Pulmonary artery endothelial cell (primary cell): ENCODE results near the gene NINJ1. TPM values are rescaled to one million over a fixed set of nuclear protein-coding genes. Genes with fewer than 3 reads are reported as not detected.
A peak's percentile ranks its signal among the peaks of the same experiment; 100 is the strongest.
"Not testable (repeated sequence)": the region's sequence is repeated elsewhere in the genome, so short reads cannot be mapped to it uniquely, and the experiment has no call there.

ENCODE experiments used
- DNase-seq: peaks from one replicate; pipeline ENCODE4 v3.0.0-alpha.2; 2011; ENCODE audit warnings: low read depth, low spot score
- total RNA-seq: library from RNA; depleted of rRNA; stranded (reverse); fragments of >200 nt; gene quantifications from 2 replicates; pipeline ENCODE4 v1.2.3, GENCODE V29; 2014

The NINJ1 gene
- total RNA-seq, 1 donor from 2014 or later, result 47.2 TPM

GRCh38 chr9:93101086-93101485 lies 33.0 kb downstream of the NINJ1 start:
- not testable (repeated sequence) for DNase-seq

DNA sequence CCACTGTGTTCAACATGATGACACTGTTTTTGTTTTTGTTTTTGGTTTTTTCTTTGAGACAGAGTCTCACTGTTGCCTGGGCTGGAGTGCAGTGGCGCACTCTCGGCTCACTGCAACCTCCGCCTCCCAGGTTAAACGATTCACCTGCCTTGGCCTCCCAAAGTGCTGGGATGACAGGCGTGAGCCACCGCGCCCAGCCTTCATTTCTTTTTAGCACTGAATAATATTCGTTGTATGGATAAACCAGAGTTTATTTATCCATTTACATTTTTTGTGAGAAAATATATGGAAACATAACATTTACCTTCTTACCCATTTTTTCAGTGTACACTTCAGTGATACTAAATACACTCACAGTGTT lies 33.8 kb downstream of the NINJ1 start:
- no peak for DNase-seq

DNA sequence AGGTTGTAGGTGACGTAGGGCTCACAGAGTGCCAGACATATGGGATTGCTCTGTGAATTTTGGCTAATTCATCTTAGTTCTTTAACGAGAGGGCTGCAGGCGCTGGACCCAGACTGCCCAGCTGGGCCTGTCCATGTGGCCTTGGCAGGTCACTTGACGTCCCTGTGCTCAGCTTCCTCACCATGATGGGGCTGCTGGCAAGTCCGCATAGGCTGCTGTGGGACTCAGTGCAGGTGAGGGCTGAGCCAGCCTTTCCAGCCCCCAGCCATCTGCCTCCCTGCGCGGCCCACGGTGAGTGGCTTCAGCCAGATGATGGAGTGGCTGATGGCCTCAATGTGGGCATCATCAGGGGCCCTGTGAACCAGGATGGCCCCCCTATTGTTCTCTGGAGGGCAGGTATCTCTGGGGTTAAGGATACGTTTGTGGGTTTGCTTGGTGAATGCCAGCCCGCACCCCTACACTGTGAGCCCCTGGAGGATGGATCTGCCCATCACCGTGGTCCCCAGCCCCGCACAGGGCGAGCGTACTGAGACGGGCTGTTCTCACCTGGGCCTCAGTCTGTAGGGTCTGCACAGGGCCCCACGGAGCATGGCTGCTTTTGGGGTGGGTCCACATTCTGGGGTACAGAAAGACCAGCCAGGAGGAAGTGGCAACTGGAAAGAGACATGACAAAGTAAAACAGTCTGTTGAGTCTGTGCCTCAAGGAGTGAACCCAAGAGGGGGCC lies 34.3 kb downstream of the NINJ1 start:
- no peak for DNase-seq

- DNase-seq, result peak; percentile 94
These were observed 35.7 kb downstream of the NINJ1 start for GRCh38 chr9:93098236-93098946.

GRCh38 chr9:93097511-93098201 lies 36.4 kb downstream of the NINJ1 start:
- DNase-seq, result no peak

DNA sequence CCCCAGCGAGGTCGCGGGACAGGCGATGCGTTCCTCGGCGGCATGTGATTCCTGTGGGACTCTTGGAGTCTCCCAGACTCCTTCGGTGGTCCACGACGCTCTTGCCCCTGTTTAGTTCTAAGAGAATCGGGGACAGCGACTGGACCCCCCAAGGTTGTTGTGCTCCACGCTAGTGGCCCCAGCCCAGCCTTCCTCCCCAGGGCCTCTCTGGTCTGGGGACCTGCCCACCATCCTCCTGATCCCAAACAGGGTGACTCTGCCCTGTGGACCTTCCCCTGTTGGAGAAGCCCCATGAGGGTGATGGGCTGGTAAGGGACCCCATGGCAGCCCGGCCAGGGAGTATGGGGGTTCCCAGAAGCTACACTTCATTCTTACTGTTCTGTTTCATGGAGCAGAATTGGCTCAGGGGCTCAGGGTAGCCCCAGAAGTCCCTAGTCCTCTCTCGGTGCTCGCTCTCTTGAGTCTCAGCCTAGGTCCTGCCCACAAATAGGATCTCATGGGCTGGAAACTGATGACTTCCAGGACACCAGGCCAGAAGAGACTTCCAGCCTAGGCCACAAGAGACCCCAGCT lies 37.2 kb downstream of the NINJ1 start:
- no peak for DNase-seq

DNA sequence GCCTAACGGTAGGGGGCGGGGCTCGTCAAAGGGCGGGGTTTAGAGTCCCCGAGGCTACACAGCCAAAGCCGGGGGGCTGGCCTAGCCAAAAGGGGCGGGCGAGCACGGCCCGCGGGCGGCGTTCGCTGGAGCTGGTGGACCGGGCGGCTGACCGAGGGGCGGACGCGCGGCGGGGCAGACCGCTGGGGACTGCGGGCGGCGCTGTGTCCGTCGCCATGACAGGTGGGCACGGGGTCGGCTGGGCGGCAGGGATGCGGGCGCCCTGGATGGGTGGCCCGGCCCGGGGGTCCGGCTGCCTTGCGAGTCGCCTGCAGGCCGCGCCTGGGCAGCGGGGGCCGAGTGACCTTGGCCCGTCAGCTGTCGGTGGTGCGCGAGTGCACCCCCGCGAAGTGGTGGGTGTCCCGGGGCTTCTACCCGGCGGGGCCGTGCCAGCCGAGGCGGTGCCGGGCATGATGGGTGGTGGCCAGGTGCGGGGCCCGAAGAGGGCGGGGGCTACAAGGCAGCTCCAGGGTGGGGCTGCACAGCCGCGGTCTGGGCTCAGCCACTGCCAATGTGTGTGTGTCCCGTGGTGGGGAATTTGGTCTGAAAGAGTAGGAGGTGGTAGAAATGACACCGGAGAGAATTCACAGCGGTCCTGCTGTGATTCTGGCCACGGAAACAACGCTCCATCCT lies 37.8 kb downstream of the NINJ1 start, which contains the start of gene CARD19:
CARD19 (plus strand) TSS at position 87 of the 672 bp plus-strand sequence; CDS start at position 216, 129 bp downstream.
- DNase-seq, result no peak

- peak; percentile 91 for DNase-seq
These were observed 38.6 kb downstream of the NINJ1 start for GRCh38 chr9:93095205-93096130.

- DNase-seq, result no peak
These were observed 39.3 kb downstream of the NINJ1 start for GRCh38 chr9:93094658-93095204.

- no peak for DNase-seq
These were observed 40.0 kb downstream of the NINJ1 start for GRCh38 chr9:93093877-93094657.

- no peak for DNase-seq
These were observed 40.7 kb downstream of the NINJ1 start for GRCh38 chr9:93093127-93093876.

GRCh38 chr9:93092251-93092991 lies 41.6 kb downstream of the NINJ1 start:
- no peak for DNase-seq

DNA sequence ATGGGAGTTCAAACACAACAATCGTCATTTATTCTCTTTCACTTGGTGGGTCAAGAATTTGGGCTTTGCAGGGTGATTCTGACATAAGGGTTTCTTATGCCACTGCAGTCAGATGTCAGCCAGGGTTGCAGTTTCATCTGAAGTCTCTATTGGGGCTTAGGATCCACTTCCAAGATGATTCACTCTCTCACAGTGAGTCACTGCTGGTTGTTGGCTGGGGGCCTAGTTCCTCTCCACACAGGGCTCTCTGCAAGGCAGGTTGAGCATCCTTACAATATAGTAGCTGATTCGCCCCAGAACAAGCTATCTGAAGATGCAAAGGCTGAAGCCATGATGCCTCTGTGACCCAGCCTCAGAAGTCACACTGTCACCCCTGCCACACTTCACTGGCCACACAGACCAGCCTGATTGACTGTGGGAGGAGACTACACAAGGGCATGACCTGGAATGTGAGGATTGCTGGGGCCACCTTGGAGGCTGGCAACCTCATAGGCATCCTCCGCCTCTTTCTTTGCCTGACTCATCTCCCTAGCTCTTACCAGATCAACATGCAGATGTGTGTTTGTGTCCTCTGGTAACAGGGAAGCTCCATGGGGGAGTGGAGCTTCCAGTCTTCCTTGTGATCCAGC lies 42.5 kb downstream of the NINJ1 start:
- DNase-seq, result no peak

DNA sequence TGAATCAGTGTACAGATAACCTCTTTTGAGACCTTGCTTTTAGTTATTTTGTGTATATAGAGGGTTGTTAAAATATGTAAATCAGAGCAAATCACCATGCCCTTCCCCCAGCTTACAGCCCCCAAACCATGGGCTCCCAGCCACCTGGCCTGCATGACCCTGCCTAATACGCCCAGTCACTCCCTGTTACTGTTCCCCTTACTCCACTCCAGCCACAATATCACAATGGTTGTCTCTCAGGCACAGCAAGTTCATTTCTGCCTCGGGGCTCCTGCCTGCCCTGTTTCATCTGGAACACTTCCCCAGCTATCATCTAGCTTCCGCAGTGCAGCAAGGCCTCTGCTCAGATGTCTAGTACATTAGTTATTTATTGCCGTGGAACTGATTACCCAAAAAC lies 43.0 kb downstream of the NINJ1 start:
- DNase-seq, result no peak

- DNase-seq, result no peak
These were observed 43.9 kb downstream of the NINJ1 start for GRCh38 chr9:93090091-93090655.

- no peak for DNase-seq
These were observed 44.5 kb downstream of the NINJ1 start for GRCh38 chr9:93089481-93089991.

GRCh38 chr9:93089024-93089423 lies 45.0 kb downstream of the NINJ1 start:
- no peak for DNase-seq
